Heart left ventricle (tissue), 16 donors: ENCODE data around the gene IGF1R. TPM values are rescaled to one million over a fixed set of nuclear protein-coding genes. Genes with fewer than 3 reads are reported as not detected.

Experiments
- ATAC-seq, 4 donors: fragments of 200-7000 bp; cut with Tn5 transposase; one replicate each; pipeline ENCODE4 v1.9.1; 2020 to 2022; ENCODE audit warnings: moderate library complexity in 4 of 4, mild to moderate bottlenecking in 3 of 4, moderate number of reproducible peaks in 1 of 4
- DNase-seq, 5 donors: peaks; one replicate each; pipeline ENCODE4 v3.0.0-alpha.2; 2020
- H3K27ac ChIP-seq, 12 donors: fragments of 200-600 bp; sonication (generic) in 4 of 12; one replicate each; pipeline versions ENCODE4 v1.5.0 to v1.8.0; 2016 to 2022; ENCODE audit warnings: mild to moderate bottlenecking in 2 of 12
- H3K27me3 ChIP-seq, 9 donors: fragments of 200-600 bp; sonication (generic) in 2 of 9; one replicate each; pipeline versions ENCODE4 v1.5.1 to v1.8.0; 2016 to 2022; ENCODE audit warnings: mild to moderate bottlenecking in 3 of 9
- H3K36me3 ChIP-seq, 9 donors: fragments of 200-600 bp; sonication (generic) in 2 of 9; one replicate each; pipeline versions ENCODE4 v1.5.0 to v1.8.0; 2018 to 2022; ENCODE audit warnings: mild to moderate bottlenecking in 2 of 9
- H3K4me1 ChIP-seq, 12 donors: fragments of 200-600 bp; sonication (generic) in 4 of 12; one replicate each; pipeline versions ENCODE4 v1.5.0 to v1.8.0; 2016 to 2022; ENCODE audit warnings: mild to moderate bottlenecking in 3 of 12
- H3K4me3 ChIP-seq, 12 donors: fragments of 200-600 bp; sonication (generic) in 4 of 12; one replicate each; pipeline versions ENCODE4 v1.5.0 to v1.8.0; 2017 to 2022; ENCODE audit warnings: mild to moderate bottlenecking in 9 of 12, moderate library complexity in 4 of 12
- H3K9me3 ChIP-seq, 12 donors: fragments of 200-600 bp; sonication (generic) in 4 of 12; one replicate each; pipeline versions ENCODE4 v1.5.0 to v1.8.0; 2016 to 2022; ENCODE audit warnings: mild to moderate bottlenecking in 1 of 12
- CTCF ChIP-seq, 12 donors: fragments of 200-600 bp; sonication (generic) in 4 of 12; IDR thresholded peaks; one replicate each; pipeline versions ENCODE4 v1.5.0 to v1.8.0; 2018 to 2022; ENCODE audit warnings: antibody characterized with exemption in 12 of 12, mild to moderate bottlenecking in 5 of 12
- POLR2A ChIP-seq, 2 donors: fragments of 450-650 bp; IDR thresholded peaks; one replicate each; pipeline ENCODE4 v1.6.1; 2017; ENCODE audit warnings: antibody characterized with exemption in 2 of 2, mild to moderate bottlenecking in 2 of 2, moderate library complexity in 2 of 2
- WGBS, 4 donors: extraction: QIAGEN DNeasy Blood & Tissue Kit in 2 of 4; methylation state at CpG; one replicate each; pipeline versions ENCODE4 v1.1.5 to v1.1.7; 2013 to 2018; 5-methylcytosine and 5-hydroxymethylcytosine counted together
- intact Hi-C, 10 donors: fragments of 100-400 bp; cut with DNase I; formaldehyde crosslinking; loops; one replicate each; pipeline versions ENCODE4 v1.11.1 to v1.14.2; 2022
- microRNA-seq, 4 donors: library from miRNA; unstranded; fragments of <30 nt; microRNA quantifications; one replicate each; pipeline versions ENCODE4 to v1.2.0, GENCODE V29; 2017 to 2020
- polyA plus RNA-seq, 2 donors: library from polyadenylated mRNA; stranded (reverse); fragments of 200-250 nt; gene quantifications; one replicate each; pipeline ENCODE4 v1.2.3, GENCODE V29; 2013
- total RNA-seq, 9 donors: library from RNA; depleted of rRNA in 2 of 9; stranded (reverse); fragments of >200 nt in 2 of 9; fragmentation: NEBNext Ultra II Directional in 3 of 9; extraction: Animal tissue kit (Norgen Biotek cat#: 25700) in 3 of 9; gene quantifications; one replicate each; pipeline versions ENCODE4 v1.1.0 to v1.2.4, GENCODE V29; 2016 to 2023
- donor health status: ischemic (EF 13 %, LVEDD 7.1; RV severe dilation, severe dysfunction).
- donor health status: healthy with polysubstance abuse.
- donor health status: DM: no; HTN: yes; CAD: no.
- donor health status: DM: no; HTN: no; CAD: no.
- donor health status: ischemic (EF 25% LVEDD 6.9; RV normal size, moderate dysfunction).
- donor health status: ischemic (EF 25% LVEDD 5.7; RV mildly dilated, moderate dysfunction).
- donor health status: healthy.
- donor health status: DM: yes; HTN: yes; CAD: no.
- donor health status: ischemic (EF 35%, LVEDD 5.7; RV mildly dilated, moderate dysfunction).
- donor health status: nonischemic (EF 11% LVEDD 7.7; RV severe dilation, severe dysfunction).
- donor health status: DM: yes; HTN: yes; CAD: no.
- donor health status: PGD.
- donor health status: ischemic (EF 29% LVEDD 5.4; RV normal size, mild dysfunction).
- donor health status: nonischemic (EF 23%, LVEDD 6.1; RV moderate dilation, normal function).

Gene IGF1R
- total and polyA plus RNA-seq, 11 donors, result 7.4 to 93.1 (median 40.5) TPM

- Histone ChIP-seq H3K36me3 (no peaks in the 10 kb centered on the region), H3K4me3 (no peak overlapping the region), H3K4me1 (no peaks in the 10 kb centered on the region), H3K27me3 (no peaks in the 10 kb centered on the region), H3K9me3 (no peaks in the 10 kb centered on the region), H3K27ac (no peak overlapping the region)
- ATAC-seq (no peak), DNase-seq (no peak)
- 93 to 94% (median 94%) methylated on average over 17 of the region's 17 CpGs for WGBS, 4 donors
- intact Hi-C loops, result no loop called here
- TF ChIP-seq CTCF (IDR thresholded peaks at IDR 0.05), result no peak
- TF ChIP-seq POLR2A (IDR thresholded peaks at IDR 0.05), result no peak
These were observed 358.7 kb downstream of the IGF1R start for GRCh38 chr15:99006904-99007495.

DNA sequence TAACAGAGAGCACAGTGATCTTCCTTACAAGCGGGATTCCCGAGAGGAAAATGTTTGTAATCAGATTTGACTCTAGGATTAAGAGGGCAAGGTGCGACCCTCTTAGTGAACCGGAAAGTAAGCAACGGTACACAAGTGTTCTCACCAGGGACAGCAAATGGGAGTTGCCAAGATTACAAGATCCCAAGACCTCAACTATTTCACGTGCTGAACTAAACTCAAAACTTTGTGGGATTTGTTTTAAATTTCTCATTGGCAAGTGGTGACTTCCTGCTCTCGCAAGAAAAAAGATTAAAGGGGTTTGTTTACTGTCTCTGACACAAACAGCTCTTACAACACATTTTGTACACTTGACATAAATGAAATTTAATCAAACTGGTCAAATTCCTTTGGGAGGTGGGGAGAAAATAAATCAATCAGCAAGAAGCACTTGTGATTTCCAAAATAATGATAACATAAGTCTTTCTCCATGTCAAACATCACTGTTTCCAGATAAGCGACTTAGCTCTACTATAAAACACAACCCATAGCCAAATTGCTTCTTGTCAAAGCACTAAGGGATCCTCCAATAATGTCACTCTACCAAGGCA lies 361.5 kb downstream of the IGF1R start:
- Histone ChIP-seq H3K4me1 (peaks cover 0 to 7% (median 0%) of the 10 kb centered on the region in 12 donors), H3K36me3 (no peaks in the 10 kb centered on the region), H3K4me3 (no peak overlapping the region), H3K9me3 (no peaks in the 10 kb centered on the region), H3K27me3 (no peaks in the 10 kb centered on the region), H3K27ac (no peak overlapping the region)
- TF ChIP-seq CTCF (IDR thresholded peaks at IDR 0.05) (no peak), POLR2A (IDR thresholded peaks at IDR 0.05) (no peak)
- DNase-seq, result no peak
- 49 to 55% (median 51%) methylated on average over 8 of the region's 8 CpGs for WGBS, 4 donors
- intact Hi-C loops, result no loop called here
- no peak for ATAC-seq

GRCh38 chr15:99010768-99011167 lies 362.4 kb downstream of the IGF1R start:
- Histone ChIP-seq H3K4me1 (peaks cover 0 to 16% (median 6%) of the 10 kb centered on the region in 12 donors), H3K4me3 (no peak overlapping the region), H3K36me3 (no peaks in the 10 kb centered on the region), H3K9me3 (no peaks in the 10 kb centered on the region), H3K27ac (no peak overlapping the region), H3K27me3 (peaks cover 0 to 7% (median 0%) of the 10 kb centered on the region in 9 donors)
- DNase-seq (no peak), ATAC-seq (no peak)
- intact Hi-C loops, result no loop called here
- TF ChIP-seq POLR2A (IDR thresholded peaks at IDR 0.05), result no peak
- no peak for TF ChIP-seq CTCF (IDR thresholded peaks at IDR 0.05)
- 68 to 93% (median 89%) methylated on average over 2 of the region's 2 CpGs for WGBS, 4 donors

Small RNA genes within 50 kb of the gene (microRNA-seq; reads per million reads assigned to microRNA genes)
- gene MIR4714, result 0 to 1.3 (median 0.31) reads per million in 4 donors
